ENCODE measurements around the gene CBLB.

The CBLB gene

GRCh38 chr3:105868742-105869530 lies at the start of gene CBLB:
CBLB (minus strand) TSS chr3:105869012; CDS start chr3:105867577, 1,435 bp downstream.
- DNase-seq (ENCODE audit: low spot score), result peak; percentile 95

GRCh38 chr3:105916767-105917166 lies 48.0 kb upstream of the CBLB start:
- no peak for DNase-seq (ENCODE audit: low spot score)

- DNase-seq (ENCODE audit: low spot score), result no peak
Observed at GRCh38 chr3:105915524-105915923, 46.7 kb upstream of the CBLB start.

GRCh38 chr3:105913616-105914015 lies 44.8 kb upstream of the CBLB start:
- DNase-seq (ENCODE audit: low spot score), result no peak

GRCh38 chr3:105912891-105913290 lies 44.1 kb upstream of the CBLB start:
- no peak for DNase-seq (ENCODE audit: low spot score)

GRCh38 chr3:105911496-105911895 lies 42.7 kb upstream of the CBLB start:
- DNase-seq (ENCODE audit: low spot score), result no peak

GRCh38 chr3:105907777-105908176 lies 39.0 kb upstream of the CBLB start:
- no peak for DNase-seq (ENCODE audit: low spot score)

GRCh38 chr3:105906836-105907235 lies 38.0 kb upstream of the CBLB start:
- DNase-seq (ENCODE audit: low spot score), result no peak

GRCh38 chr3:105906345-105906744 lies 37.5 kb upstream of the CBLB start:
- no peak for DNase-seq (ENCODE audit: low spot score)

GRCh38 chr3:105905328-105905727 lies 36.5 kb upstream of the CBLB start:
- no peak for DNase-seq (ENCODE audit: low spot score)

GRCh38 chr3:105904678-105905284 lies 36.0 kb upstream of the CBLB start:
- no peak for DNase-seq (ENCODE audit: low spot score)

- no peak for DNase-seq (ENCODE audit: low spot score)
Observed at GRCh38 chr3:105904251-105904650, 35.4 kb upstream of the CBLB start.

GRCh38 chr3:105899516-105899915 lies 30.7 kb upstream of the CBLB start:
- no peak for DNase-seq (ENCODE audit: low spot score)

GRCh38 chr3:105891101-105891500 lies 22.3 kb upstream of the CBLB start:
- DNase-seq (ENCODE audit: low spot score), result no peak

- DNase-seq (ENCODE audit: low spot score), result no peak
Observed at GRCh38 chr3:105888621-105889579, 20.1 kb upstream of the CBLB start.

GRCh38 chr3:105885256-105885655 lies 16.4 kb upstream of the CBLB start:
- no peak for DNase-seq (ENCODE audit: low spot score)

GRCh38 chr3:105883798-105884377 lies 15.1 kb upstream of the CBLB start:
- DNase-seq (ENCODE audit: low spot score), result no peak

GRCh38 chr3:105880681-105881290 lies 12.0 kb upstream of the CBLB start:
- DNase-seq (ENCODE audit: low spot score), result no peak

GRCh38 chr3:105878061-105878460 lies 9.2 kb upstream of the CBLB start:
- no peak for DNase-seq (ENCODE audit: low spot score)

- DNase-seq (ENCODE audit: low spot score), result no peak
Observed at GRCh38 chr3:105877336-105877910, 8.6 kb upstream of the CBLB start.

GRCh38 chr3:105876780-105877327 lies 8.0 kb upstream of the CBLB start:
- DNase-seq (ENCODE audit: low spot score), result no peak
